ENCODE data around the gene COL5A2.

Gene COL5A2

GRCh38 chr2:189096769-189097447 is 82.7 kb downstream of the COL5A2 start:
- no peak overlapping the region for H2AFZ ChIP-seq (ENCODE audit: low read length)
- TF ChIP-seq, protein P1, sequence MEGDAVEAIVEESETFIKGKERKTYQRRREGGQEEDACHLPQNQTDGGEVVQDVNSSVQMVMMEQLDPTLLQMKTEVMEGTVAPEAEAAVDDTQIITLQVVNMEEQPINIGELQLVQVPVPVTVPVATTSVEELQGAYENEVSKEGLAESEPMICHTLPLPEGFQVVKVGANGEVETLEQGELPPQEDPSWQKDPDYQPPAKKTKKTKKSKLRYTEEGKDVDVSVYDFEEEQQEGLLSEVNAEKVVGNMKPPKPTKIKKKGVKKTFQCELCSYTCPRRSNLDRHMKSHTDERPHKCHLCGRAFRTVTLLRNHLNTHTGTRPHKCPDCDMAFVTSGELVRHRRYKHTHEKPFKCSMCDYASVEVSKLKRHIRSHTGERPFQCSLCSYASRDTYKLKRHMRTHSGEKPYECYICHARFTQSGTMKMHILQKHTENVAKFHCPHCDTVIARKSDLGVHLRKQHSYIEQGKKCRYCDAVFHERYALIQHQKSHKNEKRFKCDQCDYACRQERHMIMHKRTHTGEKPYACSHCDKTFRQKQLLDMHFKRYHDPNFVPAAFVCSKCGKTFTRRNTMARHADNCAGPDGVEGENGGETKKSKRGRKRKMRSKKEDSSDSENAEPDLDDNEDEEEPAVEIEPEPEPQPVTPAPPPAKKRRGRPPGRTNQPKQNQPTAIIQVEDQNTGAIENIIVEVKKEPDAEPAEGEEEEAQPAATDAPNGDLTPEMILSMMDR (conservative IDR thresholded peaks at IDR 0.05; ENCODE audit: low read length), result no peak
- no peak for TF ChIP-seq EZH2phosphoT487 (IDR thresholded peaks at IDR 0.05; ENCODE audit: borderline replicate concordance)
- H3K9ac ChIP-seq (ENCODE audit: low read depth, low read length, poor library complexity, severe bottlenecking), result no peak overlapping the region
- H3K79me2 ChIP-seq (ENCODE audit: insufficient read depth, low read length), result no peaks in the 10 kb centered on the region
- no peak overlapping the region for H3K4me2 ChIP-seq (ENCODE audit: low read depth, low read length, poor library complexity, severe bottlenecking)
- no peaks in the 10 kb centered on the region for H3K36me3 ChIP-seq (ENCODE audit: insufficient read depth, low read length)
- H3K27me3 ChIP-seq (ENCODE audit: insufficient read depth, low read length, poor library complexity, severe bottlenecking), result no peaks in the 10 kb centered on the region
- H3F3A ChIP-seq (ENCODE audit: low read depth), result no peaks in the 10 kb centered on the region
- H4K20me1 ChIP-seq (ENCODE audit: insufficient read depth, low read length, poor library complexity, severe bottlenecking), result no peaks in the 10 kb centered on the region
- H3K9me3 ChIP-seq (ENCODE audit: insufficient read depth, low read depth, low read length), result no peaks in the 10 kb centered on the region
- no peaks in the 10 kb centered on the region for H3K4me1 ChIP-seq (ENCODE audit: insufficient read depth, low read length, poor library complexity, severe bottlenecking)
- H3K9me2 ChIP-seq (replicated peaks; ENCODE audit: low read depth, low read length), result no peaks in the 10 kb centered on the region
- H3K4me3 ChIP-seq (ENCODE audit: low read length, poor library complexity, severe bottlenecking), result no peak overlapping the region

GRCh38 chr2:189095101-189095500 is 84.5 kb downstream of the COL5A2 start:
- H3F3A ChIP-seq (ENCODE audit: low read depth), result no peaks in the 10 kb centered on the region

GRCh38 chr2:189092936-189093335 is 86.6 kb downstream of the COL5A2 start:
- no peak overlapping the region for H3K9ac ChIP-seq (ENCODE audit: low read depth, low read length, poor library complexity, severe bottlenecking)
- no peak overlapping the region for H3K4me3 ChIP-seq (ENCODE audit: low read length, poor library complexity, severe bottlenecking)
- no peaks in the 10 kb centered on the region for H3K9me3 ChIP-seq (ENCODE audit: insufficient read depth, low read depth, low read length)
- H2AFZ ChIP-seq (ENCODE audit: low read length), result no peak overlapping the region
- H3K4me1 ChIP-seq (ENCODE audit: insufficient read depth, low read length, poor library complexity, severe bottlenecking), result peaks cover 6% of the 10 kb centered on the region
- H3K36me3 ChIP-seq (ENCODE audit: insufficient read depth, low read length), result no peaks in the 10 kb centered on the region
- H3F3A ChIP-seq (ENCODE audit: low read depth), result no peaks in the 10 kb centered on the region
- TF ChIP-seq, protein P1 (conservative IDR thresholded peaks at IDR 0.05; ENCODE audit: low read length), result no peak
- no peaks in the 10 kb centered on the region for H3K9me2 ChIP-seq (replicated peaks; ENCODE audit: low read depth, low read length)
- H3K27me3 ChIP-seq (ENCODE audit: insufficient read depth, low read length, poor library complexity, severe bottlenecking), result no peaks in the 10 kb centered on the region
- H4K20me1 ChIP-seq (ENCODE audit: insufficient read depth, low read length, poor library complexity, severe bottlenecking), result no peaks in the 10 kb centered on the region
- H3K4me2 ChIP-seq (ENCODE audit: low read depth, low read length, poor library complexity, severe bottlenecking), result no peak overlapping the region
- no peaks in the 10 kb centered on the region for H3K79me2 ChIP-seq (ENCODE audit: insufficient read depth, low read length)

More at GRCh38 chr2:189095101-189095500, 84.5 kb downstream of the COL5A2 start:
- no peak overlapping the region for H3K9ac ChIP-seq (ENCODE audit: low read depth, low read length, poor library complexity, severe bottlenecking)
- H3K4me1 ChIP-seq (ENCODE audit: insufficient read depth, low read length, poor library complexity, severe bottlenecking), result peaks cover 3% of the 10 kb centered on the region
- no peaks in the 10 kb centered on the region for H4K20me1 ChIP-seq (ENCODE audit: insufficient read depth, low read length, poor library complexity, severe bottlenecking)
- no peaks in the 10 kb centered on the region for H3K27me3 ChIP-seq (ENCODE audit: insufficient read depth, low read length, poor library complexity, severe bottlenecking)
- no peaks in the 10 kb centered on the region for H3K9me2 ChIP-seq (replicated peaks; ENCODE audit: low read depth, low read length)
- H3K79me2 ChIP-seq (ENCODE audit: insufficient read depth, low read length), result no peaks in the 10 kb centered on the region
- H2AFZ ChIP-seq (ENCODE audit: low read length), result no peak overlapping the region
- TF ChIP-seq, protein P1 (conservative IDR thresholded peaks at IDR 0.05; ENCODE audit: low read length), result no peak
- TF ChIP-seq EZH2phosphoT487 (IDR thresholded peaks at IDR 0.05; ENCODE audit: borderline replicate concordance), result no peak
- no peak overlapping the region for H3K4me3 ChIP-seq (ENCODE audit: low read length, poor library complexity, severe bottlenecking)
- no peaks in the 10 kb centered on the region for H3K36me3 ChIP-seq (ENCODE audit: insufficient read depth, low read length)
- no peaks in the 10 kb centered on the region for H3K9me3 ChIP-seq (ENCODE audit: insufficient read depth, low read depth, low read length)
- H3K4me2 ChIP-seq (ENCODE audit: low read depth, low read length, poor library complexity, severe bottlenecking), result no peak overlapping the region
